ENCODE data around the gene NFIA.

DNA sequence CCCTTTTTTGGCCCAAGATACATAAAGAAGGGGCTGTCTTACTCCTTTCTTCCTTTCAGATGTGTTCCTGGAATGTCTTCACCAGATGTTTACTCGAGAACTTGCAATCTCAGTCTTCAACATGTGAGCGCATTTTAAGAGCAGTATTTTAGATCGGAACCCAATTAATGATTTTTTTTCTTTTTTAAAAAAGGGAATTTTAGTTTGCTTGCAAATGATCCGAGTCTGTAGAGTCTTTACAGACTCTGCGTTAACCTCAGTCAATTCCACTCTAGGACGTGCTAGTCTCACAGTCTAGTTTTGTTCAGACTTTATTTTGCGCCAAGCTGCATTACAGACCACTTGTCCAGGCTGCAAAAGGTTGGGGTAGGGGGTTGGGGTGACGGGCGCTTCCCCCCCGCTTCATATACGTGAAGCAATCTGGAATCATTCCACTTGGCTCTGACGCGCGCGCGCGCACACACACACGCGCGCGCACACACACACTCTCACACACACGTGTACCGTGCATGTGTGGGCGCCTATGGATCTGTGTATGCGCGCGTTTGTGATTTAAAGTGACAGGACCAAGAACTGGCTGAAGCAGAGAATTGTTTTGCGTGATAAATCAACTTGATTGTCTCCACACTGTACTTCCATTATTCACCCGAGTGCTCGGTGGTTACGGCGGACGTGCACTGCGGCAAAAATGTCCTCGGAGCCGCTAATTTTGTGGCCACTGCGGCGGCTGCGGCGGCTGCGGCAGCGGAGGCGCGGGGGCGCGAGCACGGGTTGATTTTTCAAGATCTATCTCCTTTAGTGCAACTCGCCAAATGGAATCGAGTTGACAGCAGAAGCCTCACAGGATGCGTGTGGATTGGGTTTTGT lies 25.6 kb upstream of the NFIA start:
- TF ChIP-seq FIP1L1 (IDR thresholded peaks at IDR 0.05; ENCODE audit: low read depth, low read length, poor library complexity, severe bottlenecking) (no peak), KAT2B (IDR thresholded peaks at IDR 0.05; ENCODE audit: low read depth, low read length) (no peak), CBX5 (IDR thresholded peaks at IDR 0.05; ENCODE audit: borderline replicate concordance, low read depth) (no peak), MYC (IDR thresholded peaks at IDR 0.05; ENCODE audit: low read depth, low read length) (peak; percentile 92), MYC (CRISPR knock-in tag; IDR thresholded peaks at IDR 0.05; ENCODE audit: borderline replicate concordance, low read depth) (no peak), ZNF3 (CRISPR knock-in tag; IDR thresholded peaks at IDR 0.05) (no peak)
- TF ChIP-seq, protein P1, sequence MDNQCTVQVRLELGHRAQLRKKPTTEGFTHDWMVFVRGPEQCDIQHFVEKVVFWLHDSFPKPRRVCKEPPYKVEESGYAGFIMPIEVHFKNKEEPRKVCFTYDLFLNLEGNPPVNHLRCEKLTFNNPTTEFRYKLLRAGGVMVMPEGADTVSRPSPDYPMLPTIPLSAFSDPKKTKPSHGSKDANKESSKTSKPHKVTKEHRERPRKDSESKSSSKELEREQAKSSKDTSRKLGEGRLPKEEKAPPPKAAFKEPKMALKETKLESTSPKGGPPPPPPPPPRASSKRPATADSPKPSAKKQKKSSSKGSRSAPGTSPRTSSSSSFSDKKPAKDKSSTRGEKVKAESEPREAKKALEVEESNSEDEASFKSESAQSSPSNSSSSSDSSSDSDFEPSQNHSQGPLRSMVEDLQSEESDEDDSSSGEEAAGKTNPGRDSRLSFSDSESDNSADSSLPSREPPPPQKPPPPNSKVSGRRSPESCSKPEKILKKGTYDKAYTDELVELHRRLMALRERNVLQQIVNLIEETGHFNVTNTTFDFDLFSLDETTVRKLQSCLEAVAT (IDR thresholded peaks at IDR 0.05) = peak in 1 of 2 experiments; percentile 38; a peak in 1 of 4 replicates
